ENCODE measurements around the gene COQ10B. TPM values are rescaled to one million over a fixed set of nuclear protein-coding genes. Genes with fewer than 3 reads are reported as not detected.
A peak's percentile ranks its signal among the peaks of the same experiment; 100 is the strongest.

The COQ10B gene
- total RNA-seq, 1 experiment from 2014 or later, result 21.7 TPM

DNA sequence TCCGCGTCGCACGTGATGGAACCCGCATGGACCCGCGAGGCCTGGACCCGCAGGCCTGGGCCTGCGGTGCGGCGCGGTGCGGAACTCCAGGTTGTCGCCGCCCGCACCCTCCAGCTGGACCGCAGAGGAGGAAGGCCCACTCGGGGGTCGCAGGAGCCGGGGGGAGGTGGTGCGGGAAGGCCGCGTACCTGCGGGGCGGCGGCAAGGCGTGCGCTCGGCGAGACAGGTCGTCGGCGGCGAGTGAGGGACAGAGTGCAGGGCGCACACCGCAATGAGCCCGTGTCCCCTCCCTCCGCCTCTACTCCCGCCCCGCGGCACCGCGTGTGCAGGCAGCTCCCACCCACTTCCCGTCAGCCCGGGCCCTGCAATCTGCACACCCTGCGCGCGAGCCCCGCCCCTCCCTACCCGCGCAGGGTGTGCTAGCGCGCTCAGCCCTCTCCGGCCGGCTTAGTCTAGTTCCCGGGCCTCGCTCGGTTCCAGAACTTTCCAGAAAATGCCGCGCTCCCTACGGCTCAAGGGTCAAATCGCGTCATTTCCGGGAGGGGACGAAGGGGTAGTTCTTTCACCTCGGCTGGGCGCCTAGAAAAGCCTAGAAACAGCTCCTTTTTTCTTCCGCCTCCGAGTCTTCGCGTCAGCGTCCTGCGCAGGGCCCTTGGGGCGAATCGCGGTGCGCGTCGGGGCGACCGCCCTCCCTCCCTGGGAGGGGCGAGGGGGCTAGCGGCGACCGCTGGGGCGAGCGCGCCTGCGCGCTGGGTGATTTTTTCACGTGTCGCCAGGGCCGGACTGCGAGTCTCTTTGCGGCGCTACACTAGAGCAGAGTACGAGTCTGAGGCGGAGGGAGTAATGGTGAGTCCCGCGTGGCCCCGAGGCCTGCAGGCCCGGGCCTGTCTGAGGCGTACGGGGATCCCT lies 46.5 kb downstream of the COQ10B start, which contains the start of the genes HSPD1 and HSPE1 (continued):
- TF ChIP-seq, protein P1, sequence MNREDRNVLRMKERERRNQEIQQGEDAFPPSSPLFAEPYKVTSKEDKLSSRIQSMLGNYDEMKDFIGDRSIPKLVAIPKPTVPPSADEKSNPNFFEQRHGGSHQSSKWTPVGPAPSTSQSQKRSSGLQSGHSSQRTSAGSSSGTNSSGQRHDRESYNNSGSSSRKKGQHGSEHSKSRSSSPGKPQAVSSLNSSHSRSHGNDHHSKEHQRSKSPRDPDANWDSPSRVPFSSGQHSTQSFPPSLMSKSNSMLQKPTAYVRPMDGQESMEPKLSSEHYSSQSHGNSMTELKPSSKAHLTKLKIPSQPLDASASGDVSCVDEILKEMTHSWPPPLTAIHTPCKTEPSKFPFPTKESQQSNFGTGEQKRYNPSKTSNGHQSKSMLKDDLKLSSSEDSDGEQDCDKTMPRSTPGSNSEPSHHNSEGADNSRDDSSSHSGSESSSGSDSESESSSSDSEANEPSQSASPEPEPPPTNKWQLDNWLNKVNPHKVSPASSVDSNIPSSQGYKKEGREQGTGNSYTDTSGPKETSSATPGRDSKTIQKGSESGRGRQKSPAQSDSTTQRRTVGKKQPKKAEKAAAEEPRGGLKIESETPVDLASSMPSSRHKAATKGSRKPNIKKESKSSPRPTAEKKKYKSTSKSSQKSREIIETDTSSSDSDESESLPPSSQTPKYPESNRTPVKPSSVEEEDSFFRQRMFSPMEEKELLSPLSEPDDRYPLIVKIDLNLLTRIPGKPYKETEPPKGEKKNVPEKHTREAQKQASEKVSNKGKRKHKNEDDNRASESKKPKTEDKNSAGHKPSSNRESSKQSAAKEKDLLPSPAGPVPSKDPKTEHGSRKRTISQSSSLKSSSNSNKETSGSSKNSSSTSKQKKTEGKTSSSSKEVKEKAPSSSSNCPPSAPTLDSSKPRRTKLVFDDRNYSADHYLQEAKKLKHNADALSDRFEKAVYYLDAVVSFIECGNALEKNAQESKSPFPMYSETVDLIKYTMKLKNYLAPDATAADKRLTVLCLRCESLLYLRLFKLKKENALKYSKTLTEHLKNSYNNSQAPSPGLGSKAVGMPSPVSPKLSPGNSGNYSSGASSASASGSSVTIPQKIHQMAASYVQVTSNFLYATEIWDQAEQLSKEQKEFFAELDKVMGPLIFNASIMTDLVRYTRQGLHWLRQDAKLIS (CRISPR knock-in tag; IDR thresholded peaks at IDR 0.05; ENCODE audit: borderline replicate concordance), result peak; percentile 90
- TF ChIP-seq, protein P2, sequence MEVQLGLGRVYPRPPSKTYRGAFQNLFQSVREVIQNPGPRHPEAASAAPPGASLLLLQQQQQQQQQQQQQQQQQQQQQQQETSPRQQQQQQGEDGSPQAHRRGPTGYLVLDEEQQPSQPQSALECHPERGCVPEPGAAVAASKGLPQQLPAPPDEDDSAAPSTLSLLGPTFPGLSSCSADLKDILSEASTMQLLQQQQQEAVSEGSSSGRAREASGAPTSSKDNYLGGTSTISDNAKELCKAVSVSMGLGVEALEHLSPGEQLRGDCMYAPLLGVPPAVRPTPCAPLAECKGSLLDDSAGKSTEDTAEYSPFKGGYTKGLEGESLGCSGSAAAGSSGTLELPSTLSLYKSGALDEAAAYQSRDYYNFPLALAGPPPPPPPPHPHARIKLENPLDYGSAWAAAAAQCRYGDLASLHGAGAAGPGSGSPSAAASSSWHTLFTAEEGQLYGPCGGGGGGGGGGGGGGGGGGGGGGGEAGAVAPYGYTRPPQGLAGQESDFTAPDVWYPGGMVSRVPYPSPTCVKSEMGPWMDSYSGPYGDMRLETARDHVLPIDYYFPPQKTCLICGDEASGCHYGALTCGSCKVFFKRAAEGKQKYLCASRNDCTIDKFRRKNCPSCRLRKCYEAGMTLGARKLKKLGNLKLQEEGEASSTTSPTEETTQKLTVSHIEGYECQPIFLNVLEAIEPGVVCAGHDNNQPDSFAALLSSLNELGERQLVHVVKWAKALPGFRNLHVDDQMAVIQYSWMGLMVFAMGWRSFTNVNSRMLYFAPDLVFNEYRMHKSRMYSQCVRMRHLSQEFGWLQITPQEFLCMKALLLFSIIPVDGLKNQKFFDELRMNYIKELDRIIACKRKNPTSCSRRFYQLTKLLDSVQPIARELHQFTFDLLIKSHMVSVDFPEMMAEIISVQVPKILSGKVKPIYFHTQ (CRISPR knock-in tag; IDR thresholded peaks at IDR 0.05), result no peak
- TF ChIP-seq, protein P3, sequence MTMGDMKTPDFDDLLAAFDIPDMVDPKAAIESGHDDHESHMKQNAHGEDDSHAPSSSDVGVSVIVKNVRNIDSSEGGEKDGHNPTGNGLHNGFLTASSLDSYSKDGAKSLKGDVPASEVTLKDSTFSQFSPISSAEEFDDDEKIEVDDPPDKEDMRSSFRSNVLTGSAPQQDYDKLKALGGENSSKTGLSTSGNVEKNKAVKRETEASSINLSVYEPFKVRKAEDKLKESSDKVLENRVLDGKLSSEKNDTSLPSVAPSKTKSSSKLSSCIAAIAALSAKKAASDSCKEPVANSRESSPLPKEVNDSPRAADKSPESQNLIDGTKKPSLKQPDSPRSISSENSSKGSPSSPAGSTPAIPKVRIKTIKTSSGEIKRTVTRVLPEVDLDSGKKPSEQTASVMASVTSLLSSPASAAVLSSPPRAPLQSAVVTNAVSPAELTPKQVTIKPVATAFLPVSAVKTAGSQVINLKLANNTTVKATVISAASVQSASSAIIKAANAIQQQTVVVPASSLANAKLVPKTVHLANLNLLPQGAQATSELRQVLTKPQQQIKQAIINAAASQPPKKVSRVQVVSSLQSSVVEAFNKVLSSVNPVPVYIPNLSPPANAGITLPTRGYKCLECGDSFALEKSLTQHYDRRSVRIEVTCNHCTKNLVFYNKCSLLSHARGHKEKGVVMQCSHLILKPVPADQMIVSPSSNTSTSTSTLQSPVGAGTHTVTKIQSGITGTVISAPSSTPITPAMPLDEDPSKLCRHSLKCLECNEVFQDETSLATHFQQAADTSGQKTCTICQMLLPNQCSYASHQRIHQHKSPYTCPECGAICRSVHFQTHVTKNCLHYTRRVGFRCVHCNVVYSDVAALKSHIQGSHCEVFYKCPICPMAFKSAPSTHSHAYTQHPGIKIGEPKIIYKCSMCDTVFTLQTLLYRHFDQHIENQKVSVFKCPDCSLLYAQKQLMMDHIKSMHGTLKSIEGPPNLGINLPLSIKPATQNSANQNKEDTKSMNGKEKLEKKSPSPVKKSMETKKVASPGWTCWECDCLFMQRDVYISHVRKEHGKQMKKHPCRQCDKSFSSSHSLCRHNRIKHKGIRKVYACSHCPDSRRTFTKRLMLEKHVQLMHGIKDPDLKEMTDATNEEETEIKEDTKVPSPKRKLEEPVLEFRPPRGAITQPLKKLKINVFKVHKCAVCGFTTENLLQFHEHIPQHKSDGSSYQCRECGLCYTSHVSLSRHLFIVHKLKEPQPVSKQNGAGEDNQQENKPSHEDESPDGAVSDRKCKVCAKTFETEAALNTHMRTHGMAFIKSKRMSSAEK (CRISPR knock-in tag; IDR thresholded peaks at IDR 0.05; ENCODE audit: borderline replicate concordance), result no peak
- TF ChIP-seq TCF7 (CRISPR knock-in tag; IDR thresholded peaks at IDR 0.05; ENCODE audit: low read depth), result no peak; the same call in 1 of the 2 replicates
- peak; percentile 39 for TF ChIP-seq USF2 (CRISPR knock-in tag; IDR thresholded peaks at IDR 0.05)
- peak; percentile 65; the same call in 1 of the 2 replicates for TF ChIP-seq ZBTB43 (CRISPR knock-in tag; IDR thresholded peaks at IDR 0.05)
- TF ChIP-seq, protein P4, sequence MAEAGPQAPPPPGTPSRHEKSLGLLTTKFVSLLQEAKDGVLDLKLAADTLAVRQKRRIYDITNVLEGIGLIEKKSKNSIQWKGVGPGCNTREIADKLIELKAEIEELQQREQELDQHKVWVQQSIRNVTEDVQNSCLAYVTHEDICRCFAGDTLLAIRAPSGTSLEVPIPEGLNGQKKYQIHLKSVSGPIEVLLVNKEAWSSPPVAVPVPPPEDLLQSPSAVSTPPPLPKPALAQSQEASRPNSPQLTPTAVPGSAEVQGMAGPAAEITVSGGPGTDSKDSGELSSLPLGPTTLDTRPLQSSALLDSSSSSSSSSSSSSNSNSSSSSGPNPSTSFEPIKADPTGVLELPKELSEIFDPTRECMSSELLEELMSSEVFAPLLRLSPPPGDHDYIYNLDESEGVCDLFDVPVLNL (CRISPR knock-in tag; IDR thresholded peaks at IDR 0.05; ENCODE audit: borderline replicate concordance, low read depth), result peak; percentile 47; the same call in 1 of the 2 replicates
- TF ChIP-seq ATF1 (CRISPR knock-in tag; IDR thresholded peaks at IDR 0.05), result peak; percentile 61; the same call in 1 of the 2 replicates
- TF ChIP-seq ZNF121 (CRISPR knock-in tag; IDR thresholded peaks at IDR 0.05), result no peak

Measured in WTC11 (cell line).